HG03354 (cell line): ENCODE results near the gene CDK11A.

Experiments
- ATAC-seq: cut with Tn5 transposase; IDR thresholded peaks from one replicate; pipeline ENCODE4 v1.9.1; 2021; ENCODE audit warnings: mild to moderate bottlenecking; ENCODE audit not compliant: unreplicated experiment, poor library complexity, severe bottlenecking

The CDK11A gene

DNA sequence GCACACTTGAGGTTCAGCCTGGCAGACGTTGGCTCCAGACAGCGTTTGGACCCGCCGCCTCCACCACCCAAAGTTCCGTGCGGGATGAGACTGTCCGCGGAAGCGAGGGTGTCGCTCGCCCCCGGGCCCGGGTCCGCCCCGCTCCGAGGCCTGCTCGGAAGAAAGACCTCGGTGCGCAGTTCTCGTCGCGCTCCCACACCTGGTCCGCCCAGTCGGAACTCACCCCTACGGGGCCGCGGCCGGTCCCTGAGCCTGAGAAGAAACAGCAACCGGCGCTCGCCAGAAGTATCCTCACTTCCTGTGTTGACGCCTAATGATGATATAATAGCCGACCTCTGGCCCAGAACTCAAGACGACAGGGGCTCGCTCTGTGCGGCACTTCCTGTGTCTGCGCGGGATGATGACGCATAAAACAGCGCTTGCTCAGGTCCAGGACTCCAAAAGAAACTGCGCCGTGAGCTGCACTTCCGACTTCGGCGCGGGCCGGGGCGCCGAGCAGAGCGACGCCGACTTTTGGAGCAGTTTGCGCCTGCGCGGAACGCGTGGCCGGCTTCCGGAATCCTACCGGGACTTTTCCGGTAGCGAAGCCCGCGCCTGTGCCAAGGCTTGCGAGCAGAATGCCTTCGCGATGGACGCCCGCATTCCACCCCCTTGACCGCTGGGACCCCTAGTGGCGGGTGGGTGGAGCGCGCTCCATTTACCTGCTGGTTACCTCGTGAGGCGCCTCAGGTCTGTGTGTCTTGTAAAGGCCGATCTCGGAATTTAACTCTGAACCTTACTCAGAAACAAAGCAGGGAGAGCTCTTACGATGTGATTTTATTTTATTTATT, at the start of gene CDK11A:
TSS of gene CDK11A (minus strand) at position 323 of the 830 bp plus-strand sequence. CDS start 1,539 bp downstream, outside the sequence.
- peak; percentile 90 for ATAC-seq

- no peak for ATAC-seq
These were observed 49.7 kb upstream of the CDK11A start for GRCh38 chr1:1773874-1774273.

DNA sequence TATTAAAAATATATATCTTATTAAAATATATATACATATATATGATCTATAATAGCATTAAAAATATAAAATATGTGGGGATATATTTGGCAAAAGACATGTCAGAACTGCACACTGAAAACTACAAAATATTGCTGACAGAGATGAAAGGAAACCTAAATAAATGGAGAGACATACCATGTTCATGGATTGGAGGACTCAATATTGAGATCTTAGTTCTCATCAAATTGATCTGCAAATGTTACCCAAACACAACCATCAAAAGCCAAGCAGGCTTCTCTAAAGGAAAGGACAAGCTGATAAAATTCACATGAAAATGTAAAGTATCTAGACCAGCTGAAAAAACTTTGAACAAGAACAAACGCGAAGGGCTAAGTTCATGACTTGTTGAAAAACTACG, 46.9 kb upstream of the CDK11A start:
- no peak for ATAC-seq

GRCh38 chr1:1770102-1770501, 45.9 kb upstream of the CDK11A start:
- no peak for ATAC-seq

DNA sequence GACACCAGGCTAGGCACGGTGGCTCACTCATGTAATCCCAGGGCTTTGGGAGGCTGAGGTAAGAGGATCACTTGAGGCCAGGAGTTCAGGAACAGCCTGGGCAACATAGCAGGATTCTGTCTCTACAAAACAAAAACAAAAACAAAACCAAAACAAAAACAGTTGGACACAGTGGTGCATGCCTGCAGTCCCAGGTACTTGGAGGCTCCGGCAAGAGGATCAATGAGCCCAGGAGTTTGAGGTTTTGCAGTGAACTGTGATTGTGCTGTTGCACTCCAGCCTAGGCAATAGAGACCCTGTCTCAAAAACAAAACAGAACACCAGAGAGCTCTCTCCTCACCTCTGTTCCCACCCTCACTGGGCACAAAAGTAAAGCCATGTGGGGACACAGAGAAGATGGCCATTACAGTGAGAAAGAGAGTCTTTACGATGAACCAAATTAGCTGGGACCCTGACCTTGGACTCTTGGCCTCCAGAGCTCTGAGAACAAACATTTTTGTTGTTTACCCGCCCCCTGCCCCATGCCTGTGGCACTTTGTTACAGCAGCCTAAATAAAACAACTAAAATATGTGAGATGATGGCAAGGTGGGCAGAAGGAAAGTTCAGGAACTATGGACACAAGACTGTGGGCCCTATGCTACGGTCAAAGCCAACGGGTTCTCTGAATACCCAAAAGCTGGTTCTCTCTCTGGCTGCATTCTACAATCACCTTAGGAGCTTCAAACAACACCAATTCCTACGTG, 44.3 kb upstream of the CDK11A start:
- no peak for ATAC-seq

DNA sequence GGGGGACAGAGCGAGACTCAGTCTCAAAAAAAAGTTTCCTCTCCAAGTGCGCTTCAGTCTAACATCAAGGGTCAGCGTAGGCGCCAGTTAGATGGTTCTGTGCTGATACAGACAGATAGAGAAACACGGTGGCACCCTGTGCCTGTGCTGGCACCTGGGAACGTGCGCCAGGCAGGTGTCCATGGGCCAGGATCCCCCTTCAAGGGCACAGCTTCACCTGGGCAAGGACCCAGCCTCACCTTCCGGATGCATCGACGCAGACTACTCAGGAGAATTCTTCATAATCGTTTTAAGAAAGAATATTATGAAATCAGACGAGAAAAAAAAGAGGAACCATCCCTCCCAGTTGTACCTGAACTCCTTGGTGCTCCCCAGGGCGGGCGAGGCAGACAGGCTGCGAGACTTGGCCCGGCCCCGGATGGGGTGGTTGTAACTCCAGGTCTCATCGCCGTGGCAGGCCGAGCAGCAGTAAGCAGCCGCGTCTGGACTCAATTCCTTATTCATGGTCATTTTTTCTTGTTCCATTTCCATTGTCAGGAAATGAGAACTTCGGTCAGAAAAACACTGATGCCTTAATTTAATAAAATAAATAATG, 40.8 kb upstream of the CDK11A start:
- ATAC-seq, result no peak

- no peak for ATAC-seq
These were observed 39.8 kb upstream of the CDK11A start for GRCh38 chr1:1763657-1764621.

- no peak for ATAC-seq
These were observed 37.6 kb upstream of the CDK11A start for GRCh38 chr1:1761504-1762376.

GRCh38 chr1:1760715-1761114, 36.6 kb upstream of the CDK11A start:
- ATAC-seq, result no peak

GRCh38 chr1:1760345-1760650, 36.1 kb upstream of the CDK11A start:
- ATAC-seq, result no peak

- ATAC-seq, result no peak
These were observed 35.5 kb upstream of the CDK11A start for GRCh38 chr1:1759456-1760344.

- no peak for ATAC-seq
These were observed 34.7 kb upstream of the CDK11A start for GRCh38 chr1:1758692-1759455.

GRCh38 chr1:1758059-1758621, 34.0 kb upstream of the CDK11A start:
- no peak for ATAC-seq

DNA sequence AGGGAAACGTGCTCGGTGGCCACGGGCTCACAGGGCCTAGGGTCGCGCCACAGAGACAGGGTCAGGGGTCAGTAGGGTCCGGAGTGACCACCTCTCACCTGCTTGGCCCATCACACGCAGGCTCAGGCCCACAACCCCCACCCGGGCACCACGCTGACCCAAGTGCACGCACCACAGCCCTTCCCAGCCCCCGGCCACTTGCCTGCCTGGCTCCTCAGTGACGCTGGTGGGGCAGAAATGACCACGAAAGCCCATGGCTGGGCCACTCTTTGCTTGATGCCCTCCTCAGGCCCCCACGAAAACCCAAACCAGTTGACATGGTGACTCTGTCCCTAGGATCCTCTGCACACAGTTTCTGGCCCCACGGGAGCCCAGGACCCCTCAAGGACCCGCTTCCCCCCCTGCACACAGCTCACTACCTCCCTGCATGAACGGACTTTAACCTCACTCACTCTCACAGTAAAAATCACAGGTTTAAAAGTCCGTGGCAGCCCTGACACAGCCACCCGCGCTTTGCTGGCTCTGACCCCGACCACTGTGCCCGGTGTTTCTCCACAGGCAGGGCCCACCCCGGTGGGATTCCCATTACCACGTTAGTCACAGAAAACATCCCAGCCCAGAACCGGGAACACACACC, 33.4 kb upstream of the CDK11A start:
- no peak for ATAC-seq

GRCh38 chr1:1756661-1757421, 32.7 kb upstream of the CDK11A start:
- no peak for ATAC-seq

GRCh38 chr1:1755852-1756251, 31.7 kb upstream of the CDK11A start:
- ATAC-seq, result no peak
